ENCODE measurements around the gene LGMN. TPM values are rescaled to one million over a fixed set of nuclear protein-coding genes. Genes with fewer than 3 reads are reported as not detected.
"Not testable (repeated sequence)": the region's sequence is repeated elsewhere in the genome, so short reads cannot be mapped to it uniquely, and the experiment has no call there.

LGMN gene
- total and polyA plus RNA-seq, 2 donors (not counting 1 experiment from before 2014, with no cell fraction given), result 22.6 to 61.0 TPM

GRCh38 chr14:92717571-92718042, 30.8 kb downstream of the LGMN start:
- DNase-seq (ENCODE audit: low read depth in 2 of 2), result peak in 1 of 2 donors; percentile 34
- Histone ChIP-seq H3K4me1 (ENCODE audit: control insufficient read depth, extremely low read depth, insufficient read depth, low read length) (no peaks in the 10 kb centered on the region), H4K20me1 (ENCODE audit: control insufficient read depth, extremely low read depth, insufficient read depth, low read length) (no peaks in the 10 kb centered on the region), H3K9me3 (ENCODE audit: control insufficient read depth, insufficient read depth, low read depth, low read length) (no peaks in the 10 kb centered on the region), H3K27ac (ENCODE audit: insufficient read depth, low read length) (no peak overlapping the region), H2AFZ (ENCODE audit: low read length) (no peak overlapping the region), H3K4me2 (ENCODE audit: extremely low read depth, insufficient read depth, low read length) (no peak overlapping the region), H3K4me3 (replicated peaks in 1 of 4; ENCODE audit: control extremely low read depth in 1 of 4, insufficient read depth in 1 of 4, low read depth in 3 of 4, low read length in 4 of 4) (no peak overlapping the region), H3K79me2 (ENCODE audit: control insufficient read depth, insufficient read depth, low read length) (no peaks in the 10 kb centered on the region), H3K27me3 (ENCODE audit: control insufficient read depth, insufficient read depth, low read length) (no peaks in the 10 kb centered on the region), H3K36me3 (ENCODE audit: control insufficient read depth, insufficient read depth, low read length) (no peaks in the 10 kb centered on the region), H3K9ac (ENCODE audit: insufficient read depth, low read length) (no peak overlapping the region)
- TF ChIP-seq EZH2 (IDR thresholded peaks at IDR 0.05; ENCODE audit: low read length, missing control alignments) (no peak), CTCF (conservative IDR thresholded peaks at IDR 0.05 in 1 of 2, IDR thresholded peaks at IDR 0.05 in 1 of 2; ENCODE audit: low read depth in 1 of 2, low read length in 2 of 2) (no peak)

GRCh38 chr14:92716131-92716530, 32.3 kb downstream of the LGMN start:
- Histone ChIP-seq H3K9ac (ENCODE audit: insufficient read depth, low read length) (no peak overlapping the region), H2AFZ (ENCODE audit: low read length) (no peak overlapping the region), H3K27ac (ENCODE audit: insufficient read depth, low read length) (no peak overlapping the region), H3K9me3 (ENCODE audit: control insufficient read depth, insufficient read depth, low read depth, low read length) (no peaks in the 10 kb centered on the region), H3K36me3 (ENCODE audit: control insufficient read depth, insufficient read depth, low read length) (no peaks in the 10 kb centered on the region), H3K79me2 (ENCODE audit: control insufficient read depth, insufficient read depth, low read length) (no peaks in the 10 kb centered on the region), H3K4me3 (replicated peaks in 1 of 4; ENCODE audit: control extremely low read depth in 1 of 4, insufficient read depth in 1 of 4, low read depth in 3 of 4, low read length in 4 of 4) (no peak overlapping the region), H3K4me2 (ENCODE audit: extremely low read depth, insufficient read depth, low read length) (no peak overlapping the region), H4K20me1 (ENCODE audit: control insufficient read depth, extremely low read depth, insufficient read depth, low read length) (no peaks in the 10 kb centered on the region), H3K4me1 (ENCODE audit: control insufficient read depth, extremely low read depth, insufficient read depth, low read length) (no peaks in the 10 kb centered on the region), H3K27me3 (ENCODE audit: control insufficient read depth, insufficient read depth, low read length) (no peaks in the 10 kb centered on the region)
- TF ChIP-seq EZH2 (IDR thresholded peaks at IDR 0.05; ENCODE audit: low read length, missing control alignments), result no peak
- TF ChIP-seq CTCF (conservative IDR thresholded peaks at IDR 0.05 in 1 of 2, IDR thresholded peaks at IDR 0.05 in 1 of 2; ENCODE audit: low read depth in 1 of 2, low read length in 2 of 2), result no peak
- DNase-seq (ENCODE audit: low read depth in 2 of 2), result no peak

- not testable (repeated sequence) for H3K4me2 ChIP-seq (ENCODE audit: extremely low read depth, insufficient read depth, low read length); H3K27ac ChIP-seq (ENCODE audit: insufficient read depth, low read length); H3K4me1 ChIP-seq (ENCODE audit: control insufficient read depth, extremely low read depth, insufficient read depth, low read length); H2AFZ ChIP-seq (ENCODE audit: low read length); H3K36me3 ChIP-seq (ENCODE audit: control insufficient read depth, insufficient read depth, low read length); H4K20me1 ChIP-seq (ENCODE audit: control insufficient read depth, extremely low read depth, insufficient read depth, low read length); H3K9me3 ChIP-seq (ENCODE audit: control insufficient read depth, insufficient read depth, low read depth, low read length); H3K9ac ChIP-seq (ENCODE audit: insufficient read depth, low read length); H3K4me3 ChIP-seq (replicated peaks in 1 of 4; ENCODE audit: control extremely low read depth in 1 of 4, insufficient read depth in 1 of 4, low read depth in 3 of 4, low read length in 4 of 4); H3K79me2 ChIP-seq (ENCODE audit: control insufficient read depth, insufficient read depth, low read length); H3K27me3 ChIP-seq (ENCODE audit: control insufficient read depth, insufficient read depth, low read length)
- peak; percentile 73 to 88 for TF ChIP-seq CTCF (conservative IDR thresholded peaks at IDR 0.05 in 1 of 2, IDR thresholded peaks at IDR 0.05 in 1 of 2; ENCODE audit: low read depth in 1 of 2, low read length in 2 of 2)
- peak; percentile 43 to 77 for DNase-seq (ENCODE audit: low read depth in 2 of 2)
Observed at GRCh38 chr14:92714739-92715307, 33.6 kb downstream of the LGMN start.
